ENCODE measurements around the gene CEP112. TPM values are rescaled to one million over a fixed set of nuclear protein-coding genes. Genes with fewer than 3 reads are reported as not detected.

The CEP112 gene
- total and polyA plus RNA-seq, 2 of the 13 experiments (the other 11 are each of a cell fraction or from before 2014, with no cell fraction given): 1.2 to 3.4 TPM

GRCh38 chr17:66200685-66201092 lies 8.8 kb upstream of the CEP112 start (continued):
- TF ChIP-seq NONO (IDR thresholded peaks at IDR 0.05) (no peak), NONO (CRISPR knock-in tag; conservative IDR thresholded peaks at IDR 0.05) (peak; percentile 62; the same call in 1 of the 2 replicates), ZNF629 (CRISPR knock-in tag; conservative IDR thresholded peaks at IDR 0.05) (no peak), ZMYM4 (CRISPR knock-in tag; IDR thresholded peaks at IDR 0.05) (peak; percentile 89), CSRNP1 (CRISPR knock-in tag; IDR thresholded peaks at IDR 0.05) (no peak), THYN1 (CRISPR knock-in tag; IDR thresholded peaks at IDR 0.05; ENCODE audit: borderline replicate concordance, low read depth) (no peak), FUBP1 (CRISPR knock-in tag; IDR thresholded peaks at IDR 0.05; ENCODE audit: borderline replicate concordance) (peak; percentile 67; the same call in 1 of the 2 replicates), ZNF207 (IDR thresholded peaks at IDR 0.05; ENCODE audit: borderline replicate concordance) (peak; percentile 96; the same call in 1 of the 2 replicates), FOXO4 (CRISPR knock-in tag; conservative IDR thresholded peaks at IDR 0.05) (no peak), ZNF709 (CRISPR knock-in tag; IDR thresholded peaks at IDR 0.05) (no peak), ZNF350 (CRISPR knock-in tag; IDR thresholded peaks at IDR 0.05; ENCODE audit: borderline replicate concordance, low read depth) (no peak), MXD4 (CRISPR knock-in tag; IDR thresholded peaks at IDR 0.05) (peak; percentile 77; the same call in 1 of the 2 replicates), SNAPC5 (CRISPR knock-in tag; IDR thresholded peaks at IDR 0.05; ENCODE audit: borderline replicate concordance) (no peak), ZNF44 (CRISPR knock-in tag; IDR thresholded peaks at IDR 0.05) (0 out of 2 replicates have a peak, but pooled peaks have one; percentile 39), POLR2A (IDR thresholded peaks at IDR 0.05; ENCODE audit: insufficient read depth in 1 of 2, low read depth in 2 of 2, low read length in 2 of 2) (no peak), NFE2L1 (CRISPR knock-in tag; IDR thresholded peaks at IDR 0.05; ENCODE audit: borderline replicate concordance) (no peak), MTF1 (CRISPR knock-in tag; IDR thresholded peaks at IDR 0.05) (no peak), NR2F1 (CRISPR knock-in tag; IDR thresholded peaks at IDR 0.05) (no peak), ATF7-NPFF (CRISPR knock-in tag; IDR thresholded peaks at IDR 0.05; ENCODE audit: low read depth) (no peak), JUN (CRISPR knock-in tag; IDR thresholded peaks at IDR 0.05) (no peak), ZNF557 (CRISPR knock-in tag; IDR thresholded peaks at IDR 0.05) (no peak), TCF7L2 (IDR thresholded peaks at IDR 0.05; ENCODE audit: low read depth, low read length) (no peak), ZKSCAN5 (CRISPR knock-in tag; IDR thresholded peaks at IDR 0.05) (no peak), HDAC6 (IDR thresholded peaks at IDR 0.05; ENCODE audit: low read depth, low read length) (no peak), ZNF235 (CRISPR knock-in tag; IDR thresholded peaks at IDR 0.05; ENCODE audit: borderline replicate concordance) (no peak), ZFP36 (IDR thresholded peaks at IDR 0.05; ENCODE audit: borderline replicate concordance, low read depth, low read length, partially characterized antibody) (no peak), REPIN1 (CRISPR knock-in tag; IDR thresholded peaks at IDR 0.05; ENCODE audit: borderline replicate concordance, low read depth) (no peak), ATAD3A (CRISPR knock-in tag; IDR thresholded peaks at IDR 0.05) (no peak)

All from HepG2 (cell line).